Endothelial cell of umbilical vein (primary cell): ENCODE results near the gene SLC25A44. TPM values are rescaled to one million over a fixed set of nuclear protein-coding genes. Genes with fewer than 3 reads are reported as not detected.

Experiments
- BruUV-seq: library from RNA; stranded (reverse); fragments of 400-500 nt; replicated peaks from 2 replicates; lab custom pipeline; 2021; lab: Mats Ljungman, UMichigan
- CTCF ChIA-PET: fragments of 300-600, 350-600 bp; sonication (Branson Sonifier 250); formaldehyde crosslinking; loops from one replicate; lab custom pipeline; 2021; ENCODE audit warnings: antibody characterized with exemption, inconsistent platforms; lab: Charles Lee
- POLR2A ChIA-PET: fragments of 300-600, 350-600 bp; sonication (Branson Sonifier 250); formaldehyde crosslinking; loops from one replicate; lab custom pipeline; 2021; ENCODE audit warnings: antibody characterized with exemption, inconsistent platforms; lab: Charles Lee
- DNase-seq: peaks from one replicate; pipeline ENCODE4 v3.0.0-alpha.2; 2011; ENCODE audit warnings: low read depth, low spot score
- FAIRE-seq: peaks from 2 replicates; lab custom pipeline; 2011; peaks lifted over from hg19 to GRCh38; lab: Jason Lieb, UNC
- H2AFZ ChIP-seq: 2 replicates; pipeline ENCODE4 v1.6.0; 2012; ENCODE audit warnings: low read depth, low read length, control low read depth, inconsistent platforms
- H3K27ac ChIP-seq: 2 replicates; pipeline ENCODE4 v1.5.1; 2011; ENCODE audit warnings: low read depth, mild to moderate bottlenecking, control low read depth, low read length, moderate library complexity; ENCODE audit not compliant: insufficient read depth
- H3K27me3 ChIP-seq, 2 experiments: 2 replicates each; pipeline versions ENCODE4 v1.6.0 to v1.6.1; 2011; ENCODE audit warnings: low read length in 2 of 2, mixed read lengths in 1 of 2; ENCODE audit not compliant: control insufficient read depth in 2 of 2, insufficient read depth in 2 of 2
- H3K36me3 ChIP-seq, 2 experiments: 2 replicates in 1 of 2; 3 replicates in 1 of 2; pipeline ENCODE4 v1.5.1; 2011; ENCODE audit warnings: low read length in 2 of 2, mild to moderate bottlenecking in 1 of 2, moderate library complexity in 1 of 2; ENCODE audit not compliant: control insufficient read depth in 2 of 2, insufficient read depth in 2 of 2; ENCODE audit errors: extremely low read depth in 1 of 2
- H3K4me1 ChIP-seq: 3 replicates; pipeline ENCODE4 v1.5.1; 2011; ENCODE audit warnings: mild to moderate bottlenecking, low read length; ENCODE audit not compliant: control insufficient read depth, insufficient read depth; ENCODE audit errors: extremely low read depth
- H3K4me2 ChIP-seq: 2 replicates; pipeline ENCODE4 v1.6.1; 2011; ENCODE audit warnings: low read length, control low read depth, mixed read lengths; ENCODE audit not compliant: insufficient read depth
- H3K4me3 ChIP-seq, 3 experiments: fragments of 200-600 bp in 1 of 3; sonication (generic), shearing (Covaris generic) in 1 of 3; replicated peaks in 1 of 3; 2 replicates each; pipeline ENCODE4 v1.5.1; 2011 to 2016; ENCODE audit warnings: control low read depth in 3 of 3, low read length in 3 of 3, mild to moderate bottlenecking in 2 of 3, inconsistent platforms in 1 of 3, low read depth in 1 of 3, moderate library complexity in 1 of 3; ENCODE audit not compliant: insufficient read depth in 1 of 3
- H3K79me2 ChIP-seq: 2 replicates; pipeline ENCODE4 v1.6.0; 2012; ENCODE audit warnings: low read length, inconsistent platforms; ENCODE audit not compliant: control insufficient read depth, insufficient read depth
- H3K9ac ChIP-seq: replicated peaks from 2 replicates; pipeline ENCODE3; 2011; ENCODE audit warnings: low read length, control low read depth; ENCODE audit not compliant: insufficient read depth; ENCODE audit errors: extremely low read depth
- H3K9me1 ChIP-seq: replicated peaks from 3 replicates; pipeline ENCODE4 v1.6.0; 2011; ENCODE audit warnings: mild to moderate bottlenecking, low read length; ENCODE audit not compliant: control insufficient read depth, insufficient read depth; ENCODE audit errors: extremely low read depth
- H3K9me3 ChIP-seq: replicated peaks from 2 replicates; pipeline ENCODE4 v1.5.1; 2012; ENCODE audit warnings: low read length, inconsistent platforms; ENCODE audit not compliant: control insufficient read depth, insufficient read depth
- H4K20me1 ChIP-seq: replicated peaks from 2 replicates; pipeline ENCODE3; 2011; ENCODE audit warnings: mild to moderate bottlenecking, low read length; ENCODE audit not compliant: control insufficient read depth, insufficient read depth; ENCODE audit errors: extremely low read depth
- CTCF ChIP-seq, 2 donors: IDR thresholded peaks; 1 replicate in 1 of 2; 2 replicates in 1 of 2; pipeline ENCODE4 v1.5.1; 2011; ENCODE audit warnings: low read length in 2 of 2, mild to moderate bottlenecking in 2 of 2, moderate library complexity in 2 of 2, control low read depth in 1 of 2, inconsistent platforms in 1 of 2, low read depth in 1 of 2; ENCODE audit not compliant: insufficient read depth in 1 of 2; ENCODE audit errors: extremely low read depth in 1 of 2
- EZH2 ChIP-seq: IDR thresholded peaks from 2 replicates; pipeline ENCODE4 v1.6.1; 2012; ENCODE audit warnings: borderline replicate concordance, low read depth, mild to moderate bottlenecking, moderate library complexity, low read length, inconsistent platforms; ENCODE audit not compliant: severe bottlenecking
- FOS ChIP-seq: IDR thresholded peaks from 2 replicates; pipeline ENCODE4 v1.6.1; 2011; ENCODE audit warnings: mild to moderate bottlenecking, low read length, moderate library complexity, borderline replicate concordance; ENCODE audit not compliant: insufficient read depth
- GATA2 ChIP-seq: IDR thresholded peaks from 2 replicates; pipeline ENCODE4 v1.7.0; 2011; ENCODE audit warnings: low read depth, mild to moderate bottlenecking, moderate library complexity, mixed read lengths, low read length; ENCODE audit not compliant: insufficient read length, insufficient read depth
- JUN ChIP-seq: IDR thresholded peaks from 2 replicates; pipeline ENCODE4 v1.6.1; 2011; ENCODE audit warnings: borderline replicate concordance, low read depth; ENCODE audit not compliant: insufficient read length, insufficient read depth
- MAX ChIP-seq: IDR thresholded peaks from 2 replicates; pipeline ENCODE4 v1.6.1; 2011; ENCODE audit not compliant: insufficient read depth, insufficient read length
- MYC ChIP-seq: IDR thresholded peaks from one replicate; pipeline ENCODE4 v1.6.1; 2011; ENCODE audit warnings: mild to moderate bottlenecking, low read depth, low read length
- POLR2A ChIP-seq: IDR thresholded peaks from 2 replicates; pipeline ENCODE4 v1.6.1; 2012; ENCODE audit warnings: low read depth, mild to moderate bottlenecking, control low read depth, low read length
- POLR2AphosphoS5 ChIP-seq: IDR thresholded peaks from 2 replicates; pipeline ENCODE4 v1.6.1; 2012; ENCODE audit warnings: low read depth, mild to moderate bottlenecking, control low read depth, low read length, moderate library complexity; ENCODE audit not compliant: insufficient read depth
- dilution Hi-C: fragments of 300-500 bp; cut with MboI; formaldehyde crosslinking; loops from one replicate; pipeline ENCODE4 v1.15.0; 2019; ENCODE audit warnings: low sequenced_read_pairs; ENCODE audit not compliant: extremely low pct_ligation_motif_present
- intact Hi-C: fragments of 100-400 bp; cut with micrococcal nuclease; formaldehyde crosslinking; loops from one replicate; pipeline ENCODE4 v1.10.0; 2022
- polyA plus RNA-seq, 4 experiments: library from polyadenylated mRNA; depleted of rRNA in 3 of 4; stranded (reverse) in 3 of 4; unstranded in 1 of 4; fragments of >200 nt; gene quantifications; 2 replicates each; pipeline versions ENCODE4 v1.2.1 to v1.2.3, GENCODE V29; 2011 to 2012; ENCODE audit warnings: missing spikeins in 1 of 4
- total RNA-seq: library from RNA; stranded (reverse); gene quantifications from 2 replicates; pipeline ENCODE4 v1.2.3, GENCODE V29; 2021

Gene SLC25A44
- total and polyA plus RNA-seq, 2 donors (not counting 3 experiments of a cell fraction or from before 2014, with no cell fraction given) = 24.0 to 30.6 TPM

GRCh38 chr1:156221986-156222692, 28.2 kb downstream of the SLC25A44 start:
- CTCF ChIA-PET = interaction anchor here (0.9 kb wide), 1 partner anchor 81 kb away, joined by 3 read pairs; no protein-coding TSS in a partner anchor
- Histone ChIP-seq H2AFZ (no peak overlapping the region), H3K36me3 (peaks cover 5 to 15% of the 10 kb centered on the region in 2 experiments), H4K20me1 (no peaks in the 10 kb centered on the region), H3K4me2 (no peak overlapping the region), H3K9ac (no peak overlapping the region), H3K9me1 (no peaks in the 10 kb centered on the region), H3K27me3 (no peaks in the 10 kb centered on the region), H3K27ac (no peak overlapping the region), H3K9me3 (no peaks in the 10 kb centered on the region), H3K4me1 (peaks cover 20% of the 10 kb centered on the region), H3K79me2 (peaks cover 13% of the 10 kb centered on the region), H3K4me3 (no peak overlapping the region)
- intact Hi-C loops = no loop called here
- no TSS peak for BruUV-seq
- TF ChIP-seq MAX (no peak), FOS (no peak), GATA2 (no peak), EZH2 (no peak)
- DNase-seq (no peak), FAIRE-seq (no peak)
- dilution Hi-C loops = loop anchor here (10.0 kb wide), 1 partner anchor 87 kb away; no protein-coding TSS in a partner anchor
- POLR2A ChIA-PET = no interaction called here

- FAIRE-seq (no peak), DNase-seq (no peak)
- Histone ChIP-seq H3K9me1 (no peaks in the 10 kb centered on the region), H3K4me2 (no peak overlapping the region), H2AFZ (no peak overlapping the region), H3K9me3 (no peaks in the 10 kb centered on the region), H3K9ac (no peak overlapping the region), H3K36me3 (peaks cover 5 to 18% of the 10 kb centered on the region in 2 experiments), H4K20me1 (no peaks in the 10 kb centered on the region), H3K79me2 (peaks cover 6% of the 10 kb centered on the region), H3K4me3 (no peak overlapping the region), H3K27me3 (no peaks in the 10 kb centered on the region), H3K27ac (no peak overlapping the region), H3K4me1 (peaks cover 6% of the 10 kb centered on the region)
- ChIA-PET CTCF (interaction anchor here (0.6 to 8.8 kb wide), 41 partner anchors 8 to 258 kb away, joined by 3 to 489 read pairs (median 6); partner anchors contain the start of genes BGLAP, CCT3, MEX3A and PAQR6), POLR2A (interaction anchor here (0.7 to 1.3 kb wide), 5 partner anchors 13 to 78 kb away, joined by 3 to 10 read pairs (median 5); partner anchors contain the start of gene PMF1)
- dilution Hi-C loops = loop anchor here (10.0 kb wide), 1 partner anchor 91 kb away; no protein-coding TSS in a partner anchor
- BruUV-seq = no TSS peak
- intact Hi-C loops = loop anchor here (1.0 to 5.0 kb wide), 4 partner anchors 33 to 135 kb away; partner anchors contain the start of gene SLC25A44
- TF ChIP-seq POLR2AphosphoS5 = no peak
- TF ChIP-seq FOS = no peak
- no peak for TF ChIP-seq MAX
- no peak for TF ChIP-seq EZH2
- no peak for TF ChIP-seq POLR2A
- TF ChIP-seq JUN = no peak
- no peak for TF ChIP-seq CTCF (IDR thresholded peaks at IDR 0.05; ENCODE audit: extremely low read depth in 1 of 2, insufficient read depth in 1 of 2, low read depth in 1 of 2, low read length in 2 of 2)
- no peak for TF ChIP-seq GATA2
- TF ChIP-seq MYC = no peak
Measured at GRCh38 chr1:156225677-156226014, 31.7 kb downstream of the SLC25A44 start.
